DOHH2 (cell line): ENCODE data around the gene TLL2.

Experiments
- H3F3A ChIP-seq: fragments of 200-600 bp; sonication (generic), shearing (Covaris generic); 2 replicates; pipeline ENCODE4 v1.6.0; 2016; ENCODE audit warnings: antibody characterized with exemption, mild to moderate bottlenecking; ENCODE audit not compliant: control insufficient read depth, insufficient read depth
- H3K27ac ChIP-seq: fragments of 200-600 bp; sonication (generic); 2 replicates; pipeline ENCODE4 v1.5.1; 2014; ENCODE audit warnings: low read depth, mild to moderate bottlenecking, low read length, moderate library complexity
- H3K27me3 ChIP-seq: fragments of 200-600 bp; sonication (generic); 2 replicates; pipeline ENCODE4 v1.6.1; 2014; ENCODE audit warnings: mild to moderate bottlenecking, low read length, mixed read lengths; ENCODE audit not compliant: control insufficient read depth
- H3K36me3 ChIP-seq: fragments of 200-600 bp; sonication (generic); 2 replicates; pipeline ENCODE4 v1.6.1; 2014; ENCODE audit warnings: mild to moderate bottlenecking, low read length, moderate library complexity, mixed read lengths; ENCODE audit not compliant: control insufficient read depth
- H3K4me1 ChIP-seq: fragments of 200-600 bp; sonication (generic); 2 replicates; pipeline ENCODE4 v1.6.1; 2014; ENCODE audit warnings: mild to moderate bottlenecking, low read length, mixed read lengths; ENCODE audit not compliant: control insufficient read depth
- H3K4me2 ChIP-seq: fragments of 200-600 bp; sonication (generic); 2 replicates; pipeline ENCODE4 v1.6.0; 2014; ENCODE audit warnings: mild to moderate bottlenecking, low read length, moderate library complexity
- H3K4me3 ChIP-seq: fragments of 200-600 bp; sonication (generic); 2 replicates; pipeline ENCODE4 v1.5.1; 2014; ENCODE audit warnings: mild to moderate bottlenecking, low read length, mixed read lengths
- H3K79me2 ChIP-seq: fragments of 200-600 bp; sonication (generic); 2 replicates; pipeline ENCODE4 v1.6.1; 2014; ENCODE audit warnings: mild to moderate bottlenecking, low read length, mixed read lengths; ENCODE audit not compliant: control insufficient read depth
- H3K9me2 ChIP-seq: fragments of 200-600 bp; sonication (generic); replicated peaks from 2 replicates; pipeline ENCODE4 v1.6.1; 2014; ENCODE audit warnings: mild to moderate bottlenecking, low read length, mixed read lengths; ENCODE audit not compliant: control insufficient read depth
- H3K9me3 ChIP-seq: fragments of 200-600 bp; sonication (generic); 2 replicates; pipeline ENCODE4 v1.6.1; 2014; ENCODE audit warnings: antibody characterized with exemption, low read length, mixed read lengths; ENCODE audit not compliant: control insufficient read depth, insufficient read depth
- H4K20me1 ChIP-seq: fragments of 200-600 bp; sonication (generic); 2 replicates; pipeline ENCODE4 v1.6.0; 2014; ENCODE audit warnings: low read depth, mild to moderate bottlenecking, antibody characterized with exemption, low read length, moderate library complexity; ENCODE audit not compliant: control insufficient read depth, insufficient read depth
- CTCF ChIP-seq: fragments of 200-600 bp; sonication (generic); IDR thresholded peaks from one replicate; pipeline ENCODE4 v1.5.1; 2014; ENCODE audit warnings: antibody characterized with exemption, mild to moderate bottlenecking, low read depth, low read length; ENCODE audit not compliant: poor library complexity, severe bottlenecking
- EZH2phosphoT487 ChIP-seq: fragments of 200-600 bp; sonication (generic); IDR thresholded peaks from 2 replicates; pipeline ENCODE4 v1.6.1; 2017; ENCODE audit warnings: borderline replicate concordance, mild to moderate bottlenecking, antibody characterized with exemption, low read length, moderate library complexity, mixed read lengths

The TLL2 gene

GRCh38 chr10:96374985-96375830, 138.5 kb downstream of the TLL2 start:
- Histone ChIP-seq H3K4me2 (peak overlapping the region; percentile 83), H3K4me1 (peaks cover 13% of the 10 kb centered on the region), H3K9me3 (no peaks in the 10 kb centered on the region), H4K20me1 (no peaks in the 10 kb centered on the region), H3K36me3 (no peaks in the 10 kb centered on the region), H3K27me3 (peaks cover 26% of the 10 kb centered on the region), H3K79me2 (no peaks in the 10 kb centered on the region), H3F3A (no peaks in the 10 kb centered on the region), H3K27ac (no peak overlapping the region), H3K9me2 (no peaks in the 10 kb centered on the region), H3K4me3 (peak overlapping the region; percentile 72)
- TF ChIP-seq CTCF (peak; percentile 95), EZH2phosphoT487 (no peak)

- peak overlapping the region; percentile 72 for H3K4me3 ChIP-seq
- peak overlapping the region; percentile 83 for H3K4me2 ChIP-seq
- H3K27ac ChIP-seq = no peak overlapping the region
- H4K20me1 ChIP-seq = no peaks in the 10 kb centered on the region
- TF ChIP-seq CTCF = no peak
- H3K27me3 ChIP-seq = peaks cover 26% of the 10 kb centered on the region
- H3F3A ChIP-seq = no peaks in the 10 kb centered on the region
- no peaks in the 10 kb centered on the region for H3K79me2 ChIP-seq
- no peaks in the 10 kb centered on the region for H3K36me3 ChIP-seq
- H3K4me1 ChIP-seq = peaks cover 13% of the 10 kb centered on the region
- H3K9me3 ChIP-seq = no peaks in the 10 kb centered on the region
- H3K9me2 ChIP-seq = no peaks in the 10 kb centered on the region
Observed at GRCh38 chr10:96374639-96374984, 139.1 kb downstream of the TLL2 start.

- Histone ChIP-seq H3K79me2 (no peaks in the 10 kb centered on the region), H4K20me1 (no peaks in the 10 kb centered on the region), H3K36me3 (no peaks in the 10 kb centered on the region), H3K9me2 (no peaks in the 10 kb centered on the region), H3K4me3 (no peak overlapping the region), H3K4me2 (no peak overlapping the region), H3K27me3 (peaks cover 26% of the 10 kb centered on the region), H3K4me1 (peaks cover 13% of the 10 kb centered on the region), H3F3A (no peaks in the 10 kb centered on the region), H3K9me3 (no peaks in the 10 kb centered on the region), H3K27ac (no peak overlapping the region)
- TF ChIP-seq EZH2phosphoT487 (no peak), CTCF (no peak)
Observed at GRCh38 chr10:96374004-96374403, 139.7 kb downstream of the TLL2 start.
